Cardiac muscle cell (in vitro differentiated cells and primary cell): ENCODE results near the gene ADSS1. TPM values are rescaled to one million over a fixed set of nuclear protein-coding genes. Genes with fewer than 3 reads are reported as not detected.
A peak's percentile ranks its signal among the peaks of the same experiment; 100 is the strongest.

Experiments
- DNase-seq, 2 donors: peaks; one replicate each; pipeline versions ENCODE4 v3.0.0 to v3.0.0-alpha.2; 2010 to 2017; ENCODE audit warnings: low read depth in 1 of 2, low spot score in 1 of 2
- H3K27ac ChIP-seq: fragments of 200-600 bp; sonication (generic); 2 replicates; pipeline ENCODE4 v1.5.1; 2016
- H3K27me3 ChIP-seq: fragments of 200-600 bp; sonication (generic); 2 replicates; pipeline ENCODE4 v1.6.0; 2016; ENCODE audit warnings: control low read depth
- H3K36me3 ChIP-seq: fragments of 200-600 bp; sonication (generic); 2 replicates; pipeline ENCODE4 v1.5.1; 2016; ENCODE audit warnings: control low read depth
- H3K4me1 ChIP-seq: fragments of 200-600 bp; sonication (generic); 2 replicates; pipeline ENCODE4 v1.8.1; 2017; ENCODE audit warnings: low read depth, mild to moderate bottlenecking, mixed run types
- H3K4me3 ChIP-seq: fragments of 200-600 bp; sonication (generic); 2 replicates; pipeline ENCODE4 v1.5.1; 2016; ENCODE audit warnings: mild to moderate bottlenecking
- H3K9me3 ChIP-seq: fragments of 200-600 bp; sonication (generic); 2 replicates; pipeline ENCODE4 v1.5.1; 2017; ENCODE audit warnings: low read depth, mild to moderate bottlenecking, control low read depth
- polyA plus RNA-seq: library from polyadenylated mRNA; unstranded; fragments of >200 nt; fragmentation: Nextera tagmentation; extraction: Ambion mirVana; gene quantifications from 2 replicates; pipeline ENCODE4 v1.2.1, GENCODE V29; 2016
- total RNA-seq: library from RNA; depleted of rRNA; stranded (reverse); fragments of >200 nt; gene quantifications from 2 replicates; pipeline ENCODE4 v1.2.3, GENCODE V29; 2016
- TF ChIP-seq, protein P1 (sequence below): IDR thresholded peaks from 2 replicates; pipeline ENCODE4 v1.5.1; 2012; ENCODE audit warnings: low read depth, mild to moderate bottlenecking, low read length

The ADSS1 gene
- total and polyA plus RNA-seq, 2 experiments from 2014 or later = 53.4 to 63.8 TPM

DNA sequence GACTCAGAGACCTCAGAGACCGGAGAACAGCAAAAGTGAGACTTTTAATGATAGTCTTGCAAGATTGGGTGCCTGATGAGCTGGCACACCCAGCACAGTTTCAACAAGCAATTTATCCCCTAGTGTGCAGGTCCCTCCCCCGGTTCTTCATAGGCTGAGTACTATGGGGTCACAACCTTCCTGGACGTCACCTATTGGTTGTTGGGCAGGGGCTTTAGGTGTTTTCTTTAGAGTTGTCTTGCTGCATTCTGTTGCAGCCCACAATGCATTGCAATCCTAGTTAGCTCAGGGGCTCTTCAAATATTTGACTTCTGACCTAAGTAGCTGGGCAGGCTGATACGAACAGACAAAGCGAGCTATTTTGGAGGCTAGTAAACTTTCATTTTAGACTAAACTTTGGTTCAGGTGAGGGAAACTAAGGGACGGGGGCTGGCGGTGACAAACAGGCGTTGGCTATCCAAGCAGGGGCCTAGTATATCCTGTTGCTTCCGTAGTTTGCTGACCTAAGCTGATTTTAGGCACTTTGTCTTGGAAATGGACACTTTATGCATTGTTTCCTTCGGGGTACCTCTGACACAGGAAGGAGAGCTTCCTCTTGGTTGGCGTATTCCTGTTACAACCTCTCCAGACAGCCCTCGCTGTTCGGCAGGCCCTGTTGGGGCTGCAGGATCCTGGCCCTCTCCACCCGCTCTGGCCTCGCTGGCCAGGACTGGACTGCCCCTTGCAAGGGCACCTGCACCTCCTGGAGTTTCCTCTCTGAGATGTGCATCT is 43.0 kb downstream of the ADSS1 start:
- Histone ChIP-seq H3K4me3 (no peak overlapping the region), H3K9me3 (no peaks in the 10 kb centered on the region), H3K27ac (peak overlapping the region; percentile 16), H3K4me1 (peaks cover 22% of the 10 kb centered on the region), H3K27me3 (no peaks in the 10 kb centered on the region), H3K36me3 (peaks cover 9% of the 10 kb centered on the region)
- TF ChIP-seq, protein P1, sequence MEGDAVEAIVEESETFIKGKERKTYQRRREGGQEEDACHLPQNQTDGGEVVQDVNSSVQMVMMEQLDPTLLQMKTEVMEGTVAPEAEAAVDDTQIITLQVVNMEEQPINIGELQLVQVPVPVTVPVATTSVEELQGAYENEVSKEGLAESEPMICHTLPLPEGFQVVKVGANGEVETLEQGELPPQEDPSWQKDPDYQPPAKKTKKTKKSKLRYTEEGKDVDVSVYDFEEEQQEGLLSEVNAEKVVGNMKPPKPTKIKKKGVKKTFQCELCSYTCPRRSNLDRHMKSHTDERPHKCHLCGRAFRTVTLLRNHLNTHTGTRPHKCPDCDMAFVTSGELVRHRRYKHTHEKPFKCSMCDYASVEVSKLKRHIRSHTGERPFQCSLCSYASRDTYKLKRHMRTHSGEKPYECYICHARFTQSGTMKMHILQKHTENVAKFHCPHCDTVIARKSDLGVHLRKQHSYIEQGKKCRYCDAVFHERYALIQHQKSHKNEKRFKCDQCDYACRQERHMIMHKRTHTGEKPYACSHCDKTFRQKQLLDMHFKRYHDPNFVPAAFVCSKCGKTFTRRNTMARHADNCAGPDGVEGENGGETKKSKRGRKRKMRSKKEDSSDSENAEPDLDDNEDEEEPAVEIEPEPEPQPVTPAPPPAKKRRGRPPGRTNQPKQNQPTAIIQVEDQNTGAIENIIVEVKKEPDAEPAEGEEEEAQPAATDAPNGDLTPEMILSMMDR = no peak
- no peak for DNase-seq

DNA sequence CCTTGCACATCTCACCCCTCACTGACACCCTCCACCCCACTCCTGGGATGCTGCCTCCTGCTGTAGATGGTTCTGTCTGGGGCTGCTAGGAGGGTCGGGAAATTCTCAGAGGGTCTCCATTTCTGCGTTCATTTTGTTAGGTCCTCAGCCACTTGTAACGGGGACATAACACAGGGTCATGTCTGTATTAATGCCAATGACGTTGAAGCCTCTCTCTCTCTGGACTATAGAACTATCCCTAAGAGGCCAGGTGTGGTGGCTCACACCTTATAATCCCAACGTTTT is 43.5 kb downstream of the ADSS1 start:
- Histone ChIP-seq H3K9me3 (no peaks in the 10 kb centered on the region), H3K36me3 (peaks cover 14% of the 10 kb centered on the region), H3K4me1 (peaks cover 22% of the 10 kb centered on the region), H3K4me3 (no peak overlapping the region), H3K27me3 (no peaks in the 10 kb centered on the region), H3K27ac (peak overlapping the region; percentile 16)
- no peak for DNase-seq
- TF ChIP-seq, protein P1 = no peak

GRCh38 chr14:104768437-104769323 is 44.7 kb downstream of the ADSS1 start:
- Histone ChIP-seq H3K27ac (peak overlapping the region; percentile 53), H3K9me3 (no peaks in the 10 kb centered on the region)
- TF ChIP-seq, protein P1 = peak; percentile 73

GRCh38 chr14:104769324-104770071 is 45.5 kb downstream of the ADSS1 start:
- H3K36me3 ChIP-seq = peaks cover 21% of the 10 kb centered on the region
- DNase-seq = peak in 1 of 2 donors; percentile 8

More at GRCh38 chr14:104768437-104769323, 44.7 kb downstream of the ADSS1 start:
- Histone ChIP-seq H3K36me3 (peaks cover 20% of the 10 kb centered on the region), H3K27me3 (no peaks in the 10 kb centered on the region), H3K4me3 (no peak overlapping the region), H3K4me1 (peaks cover 22% of the 10 kb centered on the region)
- peak; percentile 86 to 92 for DNase-seq

More at GRCh38 chr14:104769324-104770071, 45.5 kb downstream of the ADSS1 start:
- H3K9me3 ChIP-seq = no peaks in the 10 kb centered on the region
- H3K27ac ChIP-seq = peak overlapping the region; percentile 53
- H3K27me3 ChIP-seq = no peaks in the 10 kb centered on the region
- TF ChIP-seq, protein P1 = no peak
- H3K4me3 ChIP-seq = no peak overlapping the region
- peaks cover 22% of the 10 kb centered on the region for H3K4me1 ChIP-seq
